HG03045 (cell line): ENCODE data around the gene SLFN12L.
A peak's percentile ranks its signal among the peaks of the same experiment; 100 is the strongest.

ENCODE experiments used
- ATAC-seq: cut with Tn5 transposase; IDR thresholded peaks from one replicate; pipeline ENCODE4 v1.9.1; 2021; ENCODE audit warnings: mild to moderate bottlenecking, moderate library complexity; ENCODE audit not compliant: unreplicated experiment

SLFN12L gene

DNA sequence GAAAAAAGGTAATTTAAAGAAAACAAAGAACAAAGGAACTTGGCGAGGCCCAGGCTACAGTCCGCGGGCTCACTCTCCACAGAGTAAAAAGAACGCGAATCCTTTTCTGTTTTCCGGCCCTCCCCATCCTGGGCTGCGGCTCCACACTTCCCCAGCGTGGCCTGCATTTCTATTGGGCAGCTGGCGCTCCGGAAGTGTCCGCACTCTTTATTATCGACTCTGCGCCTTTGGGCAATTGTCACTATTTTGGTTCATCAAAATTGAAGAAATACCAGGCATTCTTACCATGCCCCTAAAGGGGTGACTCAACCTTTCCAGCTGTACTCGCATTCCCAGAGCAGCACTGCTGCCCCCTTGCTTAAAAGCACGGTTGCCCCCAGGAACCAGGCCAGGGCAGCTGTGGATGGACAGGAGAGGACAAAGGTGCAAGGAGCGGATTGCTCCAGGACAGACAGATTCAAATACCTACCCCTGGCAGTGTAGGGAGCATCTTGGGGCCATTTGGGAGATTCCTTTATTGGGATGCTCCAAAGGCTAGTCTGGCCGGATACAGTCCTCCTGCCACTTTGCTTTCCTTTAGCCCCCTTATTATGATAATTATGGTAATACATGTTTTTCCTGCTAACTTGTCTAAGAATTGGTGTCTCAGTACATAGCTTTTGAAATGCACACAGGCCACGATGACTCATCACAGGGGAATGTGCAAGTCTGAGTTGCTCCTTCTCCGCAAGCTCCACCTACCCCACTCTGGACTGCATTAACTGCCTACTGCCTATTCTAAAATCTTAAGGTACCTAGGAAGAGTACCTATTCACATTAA is 104.2 kb downstream of the SLFN12L start:
- peak; percentile 50 for ATAC-seq

DNA sequence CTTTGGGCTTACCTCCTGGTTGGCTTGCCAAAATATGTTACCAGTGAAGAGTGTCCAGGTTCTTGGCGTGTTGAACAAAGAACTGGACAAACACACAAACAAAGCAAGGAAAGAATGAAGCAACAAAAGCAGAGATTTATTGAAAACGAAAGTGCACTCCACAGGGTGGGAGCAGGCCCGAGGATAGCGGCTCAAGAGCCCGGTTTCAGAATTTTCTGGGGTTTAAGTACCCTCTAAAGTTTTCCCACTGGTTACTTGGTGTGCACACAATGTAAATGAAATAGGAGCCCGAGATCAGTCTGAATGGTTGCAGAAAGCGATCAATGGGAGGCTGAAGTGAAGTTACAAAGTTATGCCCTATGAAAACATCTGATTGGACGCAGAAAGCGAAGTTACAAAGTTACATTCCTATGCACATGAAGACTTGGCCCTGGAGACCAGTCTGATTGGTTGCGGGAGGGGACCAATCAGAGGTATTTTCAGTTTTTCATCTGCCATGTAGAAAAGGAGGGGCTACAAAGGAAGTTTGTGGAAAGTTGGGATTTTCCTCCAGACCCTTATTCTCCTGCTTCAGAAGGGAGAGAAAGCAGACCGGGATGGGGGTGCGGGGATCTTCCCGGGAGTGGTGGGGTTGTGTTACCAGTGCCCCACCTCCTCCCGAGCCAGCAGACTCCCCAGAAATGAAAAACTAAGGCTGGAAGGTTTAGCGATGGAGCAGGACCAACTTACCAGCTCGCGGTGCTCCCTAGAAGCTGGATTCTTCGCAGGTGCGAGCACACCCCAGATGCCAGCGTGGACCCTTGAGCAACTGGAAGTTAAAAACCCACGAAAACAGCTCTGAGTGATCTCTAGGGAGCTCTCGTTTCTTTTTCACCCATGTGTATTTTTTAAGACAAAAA is 105.1 kb downstream of the SLFN12L start, which contains the start of gene SLFN12:
TSS of gene SLFN12 (minus strand) at position 325 of the 899 bp plus-strand sequence. CDS start 9,472 bp downstream, outside the sequence.
- ATAC-seq = peak; percentile 65

DNA sequence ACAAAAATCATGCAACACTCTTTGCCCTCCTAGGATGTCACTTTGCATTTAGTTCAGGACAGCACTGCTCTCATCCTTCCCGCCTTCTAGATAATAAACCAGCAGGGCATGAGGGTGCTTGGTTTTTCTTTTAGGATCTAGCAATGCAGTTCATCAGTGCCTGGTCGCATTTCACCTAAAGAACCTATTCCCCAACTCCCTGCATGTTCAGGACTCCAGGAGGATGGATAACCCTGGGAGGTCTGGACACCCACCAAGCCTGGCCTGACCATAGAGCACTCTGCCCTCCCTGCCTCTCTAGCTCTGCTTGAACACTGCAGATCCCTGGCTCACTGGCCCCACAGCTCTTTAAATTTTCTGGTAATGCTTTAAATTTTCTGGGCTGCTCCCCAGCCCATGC is 107.8 kb downstream of the SLFN12L start:
- no peak for ATAC-seq

DNA sequence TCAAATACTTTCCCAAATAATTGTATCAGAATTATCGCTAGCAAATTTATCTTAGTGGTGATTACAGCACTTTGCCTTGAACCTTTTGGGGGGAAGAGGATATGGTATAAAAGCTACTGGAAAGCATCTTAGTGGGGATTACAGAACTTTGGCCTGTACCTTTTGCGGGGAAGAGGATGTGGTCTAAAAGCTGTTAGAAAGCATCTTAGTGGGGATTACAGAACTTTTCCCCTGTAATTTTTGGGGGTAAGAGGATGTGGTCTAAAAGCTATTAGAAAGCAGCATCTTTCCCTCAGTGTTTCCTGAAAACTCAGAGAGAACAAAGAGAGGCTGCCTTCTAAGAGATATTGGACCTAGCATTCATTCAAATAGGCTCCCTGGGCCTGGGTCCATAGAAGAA is 109.2 kb downstream of the SLFN12L start:
- ATAC-seq = no peak

DNA sequence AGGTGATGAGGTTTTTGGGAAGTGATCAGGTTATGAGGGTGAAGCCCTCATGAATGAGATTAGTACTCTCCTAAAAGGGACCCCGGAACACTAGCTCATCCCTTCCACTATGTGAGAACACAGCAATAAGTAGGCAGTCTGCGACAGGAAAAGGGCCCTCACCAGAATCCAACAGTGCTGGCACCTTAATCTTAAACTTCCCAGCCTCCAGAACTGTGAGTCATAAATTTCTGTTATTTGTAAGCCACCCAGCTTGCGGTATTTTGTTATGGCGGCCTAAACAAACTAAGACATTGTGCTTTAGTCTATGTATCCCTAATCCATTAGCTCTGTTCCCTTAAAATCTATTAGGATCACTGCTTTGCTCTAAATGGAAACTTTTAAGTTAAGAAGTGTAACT is 113.7 kb downstream of the SLFN12L start:
- no peak for ATAC-seq
